ENCODE measurements around the gene GABRB2. TPM values are rescaled to one million over a fixed set of nuclear protein-coding genes. Genes with fewer than 3 reads are reported as not detected.

GABRB2 gene
- total RNA-seq, 2 experiments from 2014 or later, result not detected

- H3K27me3 Mint-ChIP-seq, result peaks cover 50% of the 10 kb centered on the region
- no peak for TF ChIP-seq CTCF (IDR thresholded peaks at IDR 0.05)
- no peak overlapping the region for H3K27ac Mint-ChIP-seq
- ChIA-PET POLR2A (no interaction called here), CTCF (no interaction called here)
- ATAC-seq (no peak), DNase-seq (no peak)
- intact Hi-C loops (cut with micrococcal nuclease), result no loop called here
- H3K36me3 Mint-ChIP-seq (ENCODE audit: low read depth), result no peaks in the 10 kb centered on the region
- H3K4me3 Mint-ChIP-seq, result peak overlapping the region; percentile 40
- H3K4me1 Mint-ChIP-seq (ENCODE audit: low read depth), result peaks cover 9% of the 10 kb centered on the region
- peaks cover 2% of the 10 kb centered on the region for H3K9me3 Mint-ChIP-seq
Measured at GRCh38 chr5:161546095-161546469, 443 bp downstream of the GABRB2 start.

- Mint-ChIP-seq H3K4me1 (ENCODE audit: low read depth) (peaks cover 9% of the 10 kb centered on the region), H3K4me3 (no peak overlapping the region), H3K27ac (no peak overlapping the region), H3K9me3 (peaks cover 2% of the 10 kb centered on the region), H3K27me3 (peaks cover 45% of the 10 kb centered on the region), H3K36me3 (ENCODE audit: low read depth) (no peaks in the 10 kb centered on the region)
- no peak for TF ChIP-seq CTCF (IDR thresholded peaks at IDR 0.05)
- intact Hi-C loops (cut with micrococcal nuclease), result no loop called here
- DNase-seq (no peak), ATAC-seq (no peak)
- ChIA-PET CTCF (no interaction called here), POLR2A (interaction anchor here (0.6 kb wide), 1 partner anchor 543 kb away, joined by 4 read pairs; no protein-coding TSS in a partner anchor)
Measured at GRCh38 chr5:161545344-161546094, 1.0 kb downstream of the GABRB2 start.

GRCh38 chr5:161544350-161544765 is 2.2 kb downstream of the GABRB2 start:
- H3K27ac Mint-ChIP-seq, result no peak overlapping the region
- peaks cover 41% of the 10 kb centered on the region for H3K27me3 Mint-ChIP-seq
- no peaks in the 10 kb centered on the region for H3K9me3 Mint-ChIP-seq
- CTCF ChIA-PET, result interaction anchor here (0.7 to 1.3 kb wide), 2 partner anchors 12 to 1864 kb away, joined by 3 to 4 read pairs; no protein-coding TSS in a partner anchor
- peaks cover 9% of the 10 kb centered on the region for H3K4me1 Mint-ChIP-seq (ENCODE audit: low read depth)
- intact Hi-C loops (cut with micrococcal nuclease), result no loop called here
- POLR2A ChIA-PET, result no interaction called here
- H3K36me3 Mint-ChIP-seq (ENCODE audit: low read depth), result no peaks in the 10 kb centered on the region
- H3K4me3 Mint-ChIP-seq, result no peak overlapping the region
- peak; percentile 34 for DNase-seq
- ATAC-seq, result peak; percentile 74
- TF ChIP-seq CTCF (IDR thresholded peaks at IDR 0.05), result peak; percentile 66

GRCh38 chr5:161539016-161539415 is 7.5 kb downstream of the GABRB2 start:
- no peak overlapping the region for H3K4me3 Mint-ChIP-seq
- H3K27ac Mint-ChIP-seq, result no peak overlapping the region
- no peaks in the 10 kb centered on the region for H3K4me1 Mint-ChIP-seq (ENCODE audit: low read depth)
- intact Hi-C loops (cut with micrococcal nuclease), result no loop called here
- no peaks in the 10 kb centered on the region for H3K9me3 Mint-ChIP-seq
- CTCF ChIA-PET, result no interaction called here
- DNase-seq (no peak), ATAC-seq (no peak)
- no peaks in the 10 kb centered on the region for H3K36me3 Mint-ChIP-seq (ENCODE audit: low read depth)
- no peaks in the 10 kb centered on the region for H3K27me3 Mint-ChIP-seq
- no peak for TF ChIP-seq CTCF (IDR thresholded peaks at IDR 0.05)
- POLR2A ChIA-PET, result no interaction called here

GRCh38 chr5:161535762-161536161 is 10.8 kb downstream of the GABRB2 start:
- Mint-ChIP-seq H3K27me3 (no peaks in the 10 kb centered on the region), H3K4me3 (no peak overlapping the region), H3K9me3 (no peaks in the 10 kb centered on the region), H3K36me3 (ENCODE audit: low read depth) (no peaks in the 10 kb centered on the region), H3K4me1 (ENCODE audit: low read depth) (no peaks in the 10 kb centered on the region), H3K27ac (no peak overlapping the region)
- no peak for TF ChIP-seq CTCF (IDR thresholded peaks at IDR 0.05)
- DNase-seq, result no peak
- ChIA-PET CTCF (no interaction called here), POLR2A (no interaction called here)
- intact Hi-C loops (cut with micrococcal nuclease), result no loop called here
- no peak for ATAC-seq

Data from activated CD8-positive, alpha-beta T cell treated with anti-CD3 and anti-CD28 coated beads for 36 hours (primary cell).